SKM-1 (cell line): ENCODE results near the gene ISLR2.
"Not testable (repeated sequence)": the region's sequence is repeated elsewhere in the genome, so short reads cannot be mapped to it uniquely, and the experiment has no call there.

Experiments used
- DNase-seq: peaks from one replicate; lab custom pipeline; 2025; ENCODE audit not compliant: unreplicated experiment; lab: John Stamatoyannopoulos, UW

ISLR2 gene, protein sequence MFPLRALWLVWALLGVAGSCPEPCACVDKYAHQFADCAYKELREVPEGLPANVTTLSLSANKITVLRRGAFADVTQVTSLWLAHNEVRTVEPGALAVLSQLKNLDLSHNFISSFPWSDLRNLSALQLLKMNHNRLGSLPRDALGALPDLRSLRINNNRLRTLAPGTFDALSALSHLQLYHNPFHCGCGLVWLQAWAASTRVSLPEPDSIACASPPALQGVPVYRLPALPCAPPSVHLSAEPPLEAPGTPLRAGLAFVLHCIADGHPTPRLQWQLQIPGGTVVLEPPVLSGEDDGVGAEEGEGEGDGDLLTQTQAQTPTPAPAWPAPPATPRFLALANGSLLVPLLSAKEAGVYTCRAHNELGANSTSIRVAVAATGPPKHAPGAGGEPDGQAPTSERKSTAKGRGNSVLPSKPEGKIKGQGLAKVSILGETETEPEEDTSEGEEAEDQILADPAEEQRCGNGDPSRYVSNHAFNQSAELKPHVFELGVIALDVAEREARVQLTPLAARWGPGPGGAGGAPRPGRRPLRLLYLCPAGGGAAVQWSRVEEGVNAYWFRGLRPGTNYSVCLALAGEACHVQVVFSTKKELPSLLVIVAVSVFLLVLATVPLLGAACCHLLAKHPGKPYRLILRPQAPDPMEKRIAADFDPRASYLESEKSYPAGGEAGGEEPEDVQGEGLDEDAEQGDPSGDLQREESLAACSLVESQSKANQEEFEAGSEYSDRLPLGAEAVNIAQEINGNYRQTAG

DNA sequence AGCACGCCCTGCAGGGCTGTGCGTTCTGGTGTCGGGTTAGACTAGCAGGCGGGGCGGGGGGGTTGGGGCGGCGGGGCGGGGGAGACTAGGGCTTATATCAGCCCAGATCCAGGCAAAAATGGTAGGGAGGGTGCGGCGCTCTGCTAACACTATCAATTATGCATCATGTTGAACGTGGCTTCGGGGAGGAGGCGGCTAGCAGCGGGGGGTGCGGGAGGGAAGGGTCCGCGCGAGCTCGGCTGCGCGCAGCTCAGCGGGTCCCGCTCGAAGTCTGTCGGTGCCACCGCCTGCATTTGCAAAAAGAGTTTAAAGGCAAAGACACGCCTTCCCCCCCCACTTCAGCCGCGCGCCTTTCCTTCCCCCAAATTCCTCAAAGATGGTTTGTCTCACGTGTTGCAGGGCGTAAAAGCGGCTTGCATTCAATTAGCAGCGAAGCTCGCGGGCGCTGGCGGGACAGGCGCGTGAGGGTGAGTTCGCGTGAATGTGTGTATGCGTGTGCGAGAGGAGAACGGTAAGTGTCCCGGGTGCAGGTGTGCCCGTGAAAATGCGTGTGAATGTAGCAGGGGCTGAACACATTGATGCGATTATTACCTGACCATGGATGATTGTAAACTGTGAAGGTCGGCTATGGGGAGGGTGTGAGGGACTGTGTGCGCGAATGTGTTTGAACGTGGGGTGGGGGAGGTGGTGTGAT, at the start of gene ISLR2:
ISLR2 (plus strand) TSS at position 432 of the 694 bp plus-strand sequence. CDS start 2,169 bp downstream, outside the sequence.
- no peak for DNase-seq

DNA sequence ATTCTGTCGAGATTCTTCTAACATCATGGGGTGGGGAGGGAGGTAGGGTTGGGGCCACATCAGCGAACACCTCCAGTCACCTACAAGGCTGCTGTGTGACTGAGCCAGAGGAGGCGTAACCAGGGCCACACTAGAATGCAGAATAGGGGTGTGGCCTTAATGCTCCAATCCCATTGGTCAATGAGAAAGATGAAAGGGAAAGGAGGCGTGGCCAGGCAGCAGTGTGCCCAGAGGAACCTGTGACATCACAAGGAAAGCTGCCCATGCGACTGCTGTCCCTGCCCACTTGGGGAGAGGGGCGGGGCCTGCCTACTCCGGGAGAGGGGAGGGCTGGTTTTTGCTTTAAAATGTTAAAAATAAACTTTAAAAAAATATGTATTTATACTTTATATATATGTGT, 47.9 kb upstream of the ISLR2 start, which contains the start of gene GOLGA6A:
GOLGA6A (minus strand) TSS at position 101 of the 400 bp plus-strand sequence; CDS start at position 60, 41 bp downstream.
- DNase-seq, result not testable (repeated sequence)

DNA sequence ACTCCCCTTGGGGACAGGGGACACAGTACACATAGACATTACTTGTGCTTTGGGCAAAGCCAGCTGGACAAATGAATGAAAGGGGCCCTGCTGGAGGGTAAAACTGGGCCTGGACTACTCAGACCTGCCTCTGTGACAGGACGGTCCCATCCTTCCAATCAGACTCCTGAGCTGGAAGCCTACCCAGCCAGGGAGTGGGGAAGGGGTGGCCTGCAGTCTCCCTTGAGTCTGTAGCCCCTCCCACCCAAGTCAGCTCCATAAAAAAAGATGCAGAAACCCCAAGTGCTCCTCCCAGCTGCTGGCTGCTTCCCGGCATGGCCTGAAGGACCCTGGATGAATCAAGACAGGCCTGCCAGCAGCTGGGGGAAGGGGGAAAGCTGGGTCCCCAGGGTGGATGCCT, 35.8 kb upstream of the ISLR2 start:
- not testable (repeated sequence) for DNase-seq

DNA sequence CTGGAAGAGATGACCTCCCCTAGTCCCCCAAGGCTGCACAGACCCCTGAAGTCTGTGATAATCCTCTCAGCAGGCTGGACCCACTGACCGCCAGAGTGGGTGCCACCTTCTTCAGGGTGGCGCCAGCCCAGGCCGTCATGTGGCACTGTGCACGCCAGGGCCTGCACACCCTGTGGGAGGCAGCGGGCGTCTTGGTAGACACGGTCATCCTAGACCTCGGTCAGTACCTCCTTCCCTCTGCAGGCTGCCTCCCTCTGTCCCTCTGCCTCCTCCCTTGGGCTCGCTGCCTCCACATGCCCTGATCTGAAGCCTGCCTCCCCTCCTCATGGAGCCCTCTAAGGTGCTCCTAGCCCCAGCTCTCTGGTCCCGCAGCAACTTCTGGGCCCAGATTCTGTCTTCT, 34.8 kb upstream of the ISLR2 start:
- not testable (repeated sequence) for DNase-seq

DNA sequence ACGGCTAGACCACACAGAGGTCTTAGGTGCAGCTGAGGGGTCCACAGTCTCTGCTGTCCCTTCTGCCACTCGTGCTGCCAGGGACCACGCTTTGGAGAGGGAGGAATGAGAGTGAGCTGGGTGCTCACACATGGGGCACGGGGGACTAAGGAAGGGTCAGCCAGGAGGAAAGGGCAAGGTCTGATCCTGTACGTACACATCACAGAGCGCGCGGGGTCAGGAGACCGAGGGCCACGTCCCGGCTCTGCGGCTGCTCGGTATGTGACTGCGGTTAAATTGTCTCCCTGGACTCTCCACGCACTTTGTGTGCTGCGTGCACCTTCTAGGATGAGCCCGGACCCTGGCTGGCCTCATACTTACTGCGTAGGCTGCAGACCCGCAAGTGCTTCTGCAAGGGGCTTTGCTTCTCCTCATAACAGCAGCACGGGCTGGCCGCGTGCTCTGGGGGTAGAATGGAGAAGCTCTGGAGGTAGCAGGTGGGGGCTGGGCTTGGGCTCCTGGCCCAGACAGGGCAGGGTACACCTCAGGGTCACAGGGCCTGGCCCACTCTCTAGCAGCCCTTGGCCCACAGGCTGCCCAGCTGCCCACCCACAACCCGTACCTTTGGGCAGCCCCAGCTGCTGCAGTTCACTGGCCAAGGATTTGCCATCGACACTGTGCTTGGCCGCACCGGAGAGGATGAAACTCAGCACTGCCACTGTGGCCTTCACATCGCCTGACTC, 33.5 kb upstream of the ISLR2 start:
- DNase-seq, result not testable (repeated sequence)

DNA sequence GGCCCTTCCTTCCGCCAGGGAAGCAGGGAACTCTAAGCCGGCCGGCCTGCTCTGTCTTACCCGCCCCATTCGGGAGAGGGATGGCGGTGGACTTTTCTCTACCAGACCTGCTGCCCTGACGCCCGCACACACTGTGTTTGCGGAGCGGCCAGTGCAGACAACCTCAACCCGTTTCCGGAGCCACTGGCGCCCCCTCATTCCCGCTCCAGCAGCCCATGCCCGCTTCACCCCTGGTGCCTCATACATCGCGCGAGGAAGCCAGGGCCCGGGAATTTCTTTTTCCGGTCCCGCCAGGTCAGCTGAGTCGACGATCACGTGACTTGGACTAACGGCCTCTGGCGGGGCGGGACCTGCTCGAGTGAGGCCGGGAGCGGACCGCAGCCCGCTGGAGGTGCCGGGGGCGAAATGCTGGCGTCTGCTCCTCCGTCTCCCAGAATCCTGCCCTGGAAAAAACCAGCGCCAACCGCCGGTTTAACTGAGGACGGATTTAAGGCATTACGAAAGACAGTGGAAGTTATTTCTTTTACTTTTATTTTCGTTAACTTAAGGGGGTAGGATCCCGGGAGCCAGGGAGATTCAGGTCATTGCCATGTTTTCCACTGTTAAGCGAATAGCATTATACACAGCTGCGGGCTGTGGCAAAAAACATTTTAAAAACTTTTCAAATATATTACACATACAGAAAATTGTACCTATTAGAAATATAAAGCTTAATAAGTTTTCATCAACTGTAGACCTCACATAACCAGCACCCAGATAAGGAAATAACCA, 30.2 kb upstream of the ISLR2 start:
- DNase-seq, result not testable (repeated sequence)

DNA sequence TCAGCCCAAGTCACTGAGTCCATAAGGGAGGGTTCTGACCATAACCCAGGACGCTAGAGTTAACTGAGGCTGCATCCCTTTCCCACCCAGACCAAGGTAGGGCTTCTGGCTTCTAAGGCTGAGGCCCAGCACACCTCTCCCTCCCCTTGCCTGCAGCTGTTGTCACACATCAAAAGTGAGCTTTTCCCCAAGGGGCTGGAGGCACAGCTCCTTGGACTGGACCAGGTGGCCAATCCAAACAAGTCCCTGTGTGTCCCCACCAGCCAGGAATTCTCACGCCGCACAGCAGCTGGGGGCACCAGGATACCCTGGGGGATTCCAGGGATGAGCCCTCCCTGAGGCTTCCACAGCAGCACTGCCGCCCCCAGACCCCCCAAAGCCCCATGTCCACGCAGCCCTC, 22.3 kb upstream of the ISLR2 start:
- no peak for DNase-seq

DNA sequence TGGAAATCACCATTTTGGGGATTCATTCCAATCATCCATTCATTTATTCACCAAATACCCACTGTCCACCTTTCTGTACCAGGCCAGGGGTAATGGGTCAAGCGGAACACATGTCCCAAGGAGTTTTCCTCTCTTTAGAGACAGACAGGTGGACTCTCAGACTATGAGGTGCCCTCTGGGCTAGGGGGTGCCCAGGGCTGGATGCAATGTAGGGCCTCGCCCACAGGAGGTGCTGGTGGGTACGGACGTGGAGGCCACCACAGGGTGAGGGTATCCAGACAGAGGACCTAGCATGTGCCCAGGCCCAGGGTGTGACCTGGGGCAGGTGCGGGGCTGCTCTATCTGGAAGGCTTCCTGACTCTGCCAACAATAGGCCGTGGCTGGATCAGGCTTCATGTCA, 21.8 kb upstream of the ISLR2 start:
- DNase-seq, result not testable (repeated sequence)

DNA sequence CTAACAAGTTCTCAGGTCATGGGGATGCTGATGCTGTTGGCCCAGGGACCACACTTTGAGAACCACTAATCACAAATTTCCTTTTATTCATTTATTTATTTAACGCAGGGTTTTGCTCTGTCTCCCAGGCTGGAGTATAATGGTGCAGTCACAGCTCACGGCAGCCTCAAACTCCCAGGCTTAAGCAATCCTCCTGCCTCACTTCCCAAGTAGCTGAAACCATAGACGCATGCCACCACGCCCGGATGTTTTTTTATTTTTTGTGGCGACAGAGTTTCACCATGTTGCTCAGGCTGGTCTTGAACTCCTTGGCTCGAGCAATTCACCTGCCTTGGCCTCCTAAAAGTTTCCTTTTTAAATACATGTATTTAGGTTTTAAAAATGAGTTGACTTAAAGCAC, 20.7 kb upstream of the ISLR2 start:
- DNase-seq, result no peak

DNA sequence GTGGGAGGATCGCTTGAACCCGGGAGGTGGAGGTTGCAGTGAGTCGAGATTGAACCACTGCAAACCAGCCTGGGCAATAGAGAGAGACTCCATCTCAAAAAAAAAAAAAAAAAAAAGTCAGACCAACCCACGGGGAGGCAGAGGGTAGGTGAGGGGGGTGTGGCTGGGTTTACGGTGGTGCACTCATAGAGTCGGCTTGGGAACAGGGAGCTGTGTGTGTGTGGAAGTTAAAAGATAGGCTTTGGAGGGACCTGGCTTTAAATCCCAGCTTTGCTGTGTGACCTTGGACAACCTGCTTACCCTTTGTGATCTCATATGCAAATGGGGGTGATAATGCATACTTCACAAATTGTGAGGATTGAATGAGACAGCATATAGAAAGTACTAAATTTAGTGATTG, 10.0 kb upstream of the ISLR2 start:
- no peak for DNase-seq

DNA sequence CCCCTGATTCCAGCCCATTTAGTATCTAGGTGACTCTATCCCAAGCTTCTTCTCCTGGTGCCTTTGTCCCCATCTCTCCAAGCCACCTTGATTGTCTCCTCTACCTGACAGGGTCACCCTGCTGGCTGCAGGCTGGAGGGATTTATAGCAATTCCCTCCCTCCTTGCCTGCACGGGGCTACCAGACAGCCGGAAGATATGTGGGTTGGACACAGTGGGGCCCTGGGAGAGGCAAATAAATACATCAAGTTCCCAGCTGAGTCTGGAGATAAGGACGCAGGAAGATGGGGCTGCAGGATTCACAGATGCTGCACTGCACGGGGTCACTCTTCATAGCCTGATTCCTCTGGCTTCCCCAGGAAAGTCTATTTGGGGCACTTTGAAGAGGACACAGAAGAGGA, 9.3 kb upstream of the ISLR2 start:
- no peak for DNase-seq

DNA sequence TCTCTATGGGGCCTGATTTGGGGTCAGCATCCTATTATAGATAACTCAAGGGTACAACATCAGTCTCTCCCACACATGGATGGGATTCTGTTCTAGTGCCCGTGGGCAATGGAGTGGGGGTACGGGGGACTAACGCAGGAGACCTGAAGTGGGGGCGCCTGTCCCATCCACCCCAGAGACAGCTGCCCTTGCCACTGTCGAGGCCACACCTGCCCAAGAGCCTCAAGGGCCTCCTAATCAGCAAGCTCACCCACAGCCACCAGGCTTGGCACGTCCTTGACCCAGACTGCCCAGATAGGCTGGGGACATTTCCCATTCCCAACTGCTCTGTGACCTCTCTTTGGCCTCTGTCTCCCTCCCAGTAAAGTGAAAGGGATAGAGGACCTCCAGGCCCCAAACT, 8.5 kb upstream of the ISLR2 start:
- no peak for DNase-seq

DNA sequence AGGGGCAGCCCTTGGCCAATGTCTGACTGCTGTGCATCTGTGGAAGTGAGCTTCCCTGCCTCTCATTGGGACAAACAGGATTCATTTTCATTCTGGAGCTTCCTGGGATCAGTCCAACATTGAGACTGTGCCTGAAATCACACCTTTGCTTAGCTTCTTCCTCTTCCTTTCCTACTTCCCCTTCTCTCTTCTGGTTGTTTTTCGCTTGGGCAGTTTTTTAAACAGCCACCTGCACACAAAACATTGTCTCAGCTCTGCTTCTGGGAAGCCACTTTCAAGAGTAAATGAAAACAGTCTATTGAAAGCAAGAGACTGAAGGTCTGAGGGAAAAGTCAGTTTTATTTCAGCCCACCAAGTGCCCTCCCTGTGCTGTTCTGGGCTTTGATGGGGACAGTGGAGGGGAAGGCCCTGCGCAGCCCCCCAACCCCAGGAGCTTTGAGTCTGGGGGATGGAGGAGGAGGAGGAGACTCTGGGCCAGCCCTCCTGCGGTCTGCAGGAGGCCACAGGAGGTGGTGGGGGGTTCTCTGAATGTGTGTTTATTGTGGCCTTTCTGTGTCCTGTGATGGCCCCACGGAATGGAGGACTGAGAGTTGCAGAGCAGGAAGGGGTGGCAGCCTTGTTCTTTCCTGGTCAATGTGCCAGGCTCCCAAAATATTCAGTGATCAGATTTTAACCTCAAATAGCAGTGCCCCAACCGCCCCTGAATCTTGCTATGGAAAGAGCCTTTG, 7.8 kb upstream of the ISLR2 start:
- no peak for DNase-seq

DNA sequence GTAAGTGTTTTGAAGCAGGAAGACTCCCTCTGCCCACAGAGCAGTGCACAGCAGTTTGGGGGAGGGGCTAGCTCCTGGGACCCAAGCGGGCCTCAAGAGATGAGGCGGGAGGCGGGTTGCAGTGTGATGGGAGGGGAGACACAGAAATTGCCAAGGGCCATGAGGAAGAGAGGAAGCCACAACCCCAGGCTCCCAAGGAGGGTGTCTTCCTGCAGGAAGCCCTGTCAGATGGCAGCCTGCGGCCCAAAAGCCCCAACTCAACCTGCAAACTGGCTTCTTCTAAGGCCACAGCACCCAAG, 7.3 kb upstream of the ISLR2 start:
- no peak for DNase-seq

DNA sequence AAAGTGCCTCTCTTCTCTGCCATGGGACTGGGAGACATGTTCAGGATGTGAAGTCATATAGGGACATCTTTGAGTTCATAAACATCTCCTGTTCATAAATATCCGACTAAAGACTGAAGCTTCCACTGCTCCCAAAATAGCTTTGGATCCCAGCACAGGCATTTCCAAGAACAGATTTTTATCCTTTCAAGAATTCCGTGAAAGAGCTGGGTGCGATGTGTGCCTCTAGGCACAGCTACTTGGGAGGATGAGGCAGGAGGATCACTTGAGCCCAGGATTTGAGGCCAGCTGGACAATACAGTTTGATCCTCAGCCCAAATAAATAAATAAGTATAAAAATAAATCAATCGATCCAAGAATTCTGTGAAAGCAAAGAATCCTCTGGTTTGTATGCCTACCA, 6.7 kb upstream of the ISLR2 start:
- DNase-seq, result no peak

DNA sequence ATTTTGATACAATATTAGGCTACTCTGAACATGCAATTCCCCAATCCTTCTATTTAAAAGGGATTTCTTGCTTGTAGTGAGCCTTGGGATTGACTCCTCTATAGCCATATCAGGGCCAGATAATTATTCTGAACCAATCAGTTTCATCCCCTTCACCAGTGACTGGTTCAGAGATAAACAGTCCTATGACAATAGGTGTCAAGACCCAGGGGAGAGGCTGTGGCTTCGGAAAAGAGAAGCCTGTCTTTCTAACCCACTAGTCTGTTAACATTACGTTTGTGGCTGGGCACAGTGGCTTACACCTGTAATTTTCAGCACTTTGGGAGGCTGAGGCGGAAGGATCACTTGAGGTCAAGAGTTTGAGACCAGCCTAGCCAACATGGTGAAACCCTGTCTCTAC, 6.2 kb upstream of the ISLR2 start:
- no peak for DNase-seq

DNA sequence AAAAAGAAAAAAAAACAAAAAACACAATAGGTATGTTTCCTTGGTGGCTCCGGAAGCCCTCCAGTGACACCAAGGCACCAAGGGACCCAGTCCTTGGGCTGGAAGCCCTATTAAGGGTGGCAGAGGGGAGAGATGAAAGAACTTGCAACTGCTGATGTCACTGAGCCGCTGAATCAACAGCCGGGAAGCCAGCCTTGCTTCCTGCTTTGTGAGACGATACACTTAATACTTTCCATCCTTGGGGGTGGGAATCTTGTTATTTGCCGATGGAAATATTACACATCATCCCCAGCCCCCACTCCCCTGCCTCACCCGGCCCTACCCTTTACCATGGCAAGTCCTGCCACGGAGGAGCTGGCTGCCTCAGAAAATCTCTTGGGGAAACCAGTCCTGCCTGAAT, 5.6 kb upstream of the ISLR2 start:
- DNase-seq, result no peak

DNA sequence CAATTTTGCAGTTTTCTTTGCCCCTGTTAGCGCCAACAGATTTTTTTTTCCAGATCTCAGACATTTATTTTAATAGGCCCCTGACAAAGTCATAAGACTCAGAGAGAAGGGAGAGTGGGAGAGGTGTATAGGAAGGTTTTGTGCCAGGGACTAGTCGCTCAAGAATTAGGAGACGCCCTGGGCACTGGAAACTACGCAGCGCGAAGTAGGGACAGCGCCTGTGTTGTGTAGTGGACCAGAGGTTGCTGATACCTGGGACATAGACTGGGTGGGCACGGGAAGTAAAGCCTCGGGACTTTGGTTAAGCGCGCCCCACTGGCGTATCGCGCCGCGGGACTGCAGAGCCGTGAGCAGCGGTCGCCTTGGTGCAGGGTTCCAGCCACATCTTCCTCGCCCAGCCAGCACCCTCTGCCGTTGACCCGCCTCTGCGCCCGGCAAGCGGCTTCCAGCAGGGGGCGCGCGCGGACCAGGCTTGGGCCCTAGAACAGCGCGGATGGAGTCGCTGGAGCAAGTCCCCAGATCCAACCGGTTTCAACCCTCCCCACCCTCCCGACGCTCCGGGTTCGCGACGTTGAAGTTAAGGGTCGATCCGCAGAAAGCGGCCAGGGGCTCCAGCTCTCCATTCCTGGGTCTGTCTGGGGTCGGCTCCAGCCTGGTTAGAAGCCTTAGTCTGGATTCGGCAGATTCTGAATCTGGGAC, 3.0 kb upstream of the ISLR2 start:
- DNase-seq, result peak; percentile 43
